AG04449 (cell line): Measurements from ENCODE around the gene ZBTB48.

ENCODE experiments used
- CTCF ChIA-PET: fragments of 350-600 bp; formaldehyde crosslinking; extraction: SDS; loops from one replicate; lab custom pipeline; 2021; ENCODE audit warnings: antibody characterized with exemption; lab: Yijun Ruan, JAX
- POLR2A ChIA-PET: fragments of 400-600, 350-600 bp; formaldehyde crosslinking; extraction: SDS; loops from one replicate; lab custom pipeline; 2020; ENCODE audit warnings: antibody characterized with exemption, inconsistent platforms; lab: Yijun Ruan, JAX
- DNase-seq: peaks from one replicate; pipeline ENCODE4 v3.0.0-alpha.2; 2010; ENCODE audit warnings: low read depth, low spot score
- H3K4me3 ChIP-seq: 2 replicates; pipeline ENCODE4 v1.5.1; 2011; ENCODE audit warnings: low read depth, mild to moderate bottlenecking, control low read depth, low read length
- CTCF ChIP-seq: IDR thresholded peaks from one replicate; pipeline ENCODE4 v1.5.1; 2011; ENCODE audit warnings: mild to moderate bottlenecking, moderate library complexity, low read length, control low read depth, inconsistent platforms; ENCODE audit not compliant: insufficient read depth; ENCODE audit errors: missing control alignments

Gene ZBTB48

DNA sequence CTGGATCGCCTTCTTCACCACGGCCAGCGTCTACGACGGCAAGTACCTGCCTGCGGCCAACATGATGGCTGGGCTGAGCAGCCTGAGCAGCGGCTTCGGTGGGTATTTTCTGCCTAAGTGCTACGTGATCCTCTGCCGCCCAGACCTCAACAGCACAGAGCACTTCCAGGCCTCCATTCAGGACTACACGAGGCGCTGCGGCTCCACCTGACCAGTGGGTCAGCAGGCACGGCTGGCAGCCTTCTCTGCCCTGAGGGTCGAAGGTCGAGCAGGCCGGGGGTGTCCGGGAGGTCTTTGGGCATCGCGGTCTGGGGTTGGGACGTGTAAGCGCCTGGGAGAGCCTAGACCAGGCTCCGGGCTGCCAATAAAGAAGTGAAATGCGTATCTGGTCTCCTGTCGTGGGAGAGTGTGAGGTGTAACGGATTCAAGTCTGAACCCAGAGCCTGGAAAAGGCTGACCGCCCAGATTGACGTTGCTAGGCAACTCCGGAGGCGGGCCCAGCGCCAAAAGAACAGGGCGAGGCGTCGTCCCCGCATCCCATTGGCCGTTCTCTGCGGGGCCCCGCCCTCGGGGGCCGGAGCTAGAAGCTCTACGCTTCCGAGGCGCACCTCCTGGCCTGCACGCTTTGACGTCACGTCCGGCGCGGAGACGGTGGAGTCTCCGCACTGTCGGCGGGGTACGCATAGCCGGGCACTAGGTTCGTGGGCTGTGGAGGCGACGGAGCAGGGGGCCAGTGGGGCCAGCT lies at the start of gene ZBTB48:
ZBTB48 (plus strand) TSS at position 621 of the 745 bp plus-strand sequence. CDS start 616 bp downstream, outside the sequence.
- no peak for TF ChIP-seq CTCF
- CTCF ChIA-PET, result interaction anchor here (1.2 to 9.5 kb wide), 4 partner anchors 26 to 122 kb away, joined by 3 to 68 read pairs (median 22); partner anchors contain the start of genes DNAJC11, NOL9, PLEKHG5 and TAS1R1
- DNase-seq, result peak; percentile 71
- H3K4me3 ChIP-seq, result peak within 1 kb of the TSS; percentile 87
- POLR2A ChIA-PET, result interaction anchor here (0.6 to 1.2 kb wide), 7 partner anchors 18 to 33 kb away, joined by 3 to 6 read pairs (median 5); partner anchors contain the start of genes KLHL21 and TAS1R1

DNA sequence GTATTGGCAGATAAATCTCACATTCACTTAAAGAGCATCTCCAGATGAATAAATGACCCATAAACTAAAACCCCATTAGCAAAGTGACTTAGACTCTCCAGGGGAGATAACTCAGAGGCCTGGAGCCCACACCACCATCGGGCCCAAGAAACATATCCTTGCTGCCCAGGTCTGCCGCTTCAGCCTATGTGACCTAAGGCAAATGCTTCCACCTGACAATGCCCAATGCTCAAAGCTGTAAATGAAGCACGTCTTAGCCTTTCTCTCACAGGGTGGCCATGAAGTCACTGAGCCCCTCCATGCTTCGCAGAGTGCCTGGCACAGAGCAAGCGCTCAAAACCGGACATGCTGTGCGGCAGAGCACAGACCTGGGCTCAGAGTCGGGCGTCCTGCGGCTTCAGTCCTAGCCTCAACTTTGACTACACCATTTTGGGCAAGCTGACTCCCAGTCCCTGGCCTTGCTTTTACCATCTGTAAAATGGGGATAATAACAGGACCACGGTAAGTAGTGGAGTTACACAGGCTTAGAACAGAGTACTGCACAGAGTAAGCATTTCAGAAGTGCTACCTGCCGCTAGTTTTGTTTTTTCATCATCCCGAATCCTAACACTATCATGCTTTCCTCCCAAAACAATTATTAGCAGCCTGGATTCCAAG lies 49.2 kb upstream of the ZBTB48 start:
- no peak for DNase-seq
- CTCF ChIA-PET, result no interaction called here
- TF ChIP-seq CTCF, result no peak
- POLR2A ChIA-PET, result no interaction called here
- H3K4me3 ChIP-seq, result no peak overlapping the region

DNA sequence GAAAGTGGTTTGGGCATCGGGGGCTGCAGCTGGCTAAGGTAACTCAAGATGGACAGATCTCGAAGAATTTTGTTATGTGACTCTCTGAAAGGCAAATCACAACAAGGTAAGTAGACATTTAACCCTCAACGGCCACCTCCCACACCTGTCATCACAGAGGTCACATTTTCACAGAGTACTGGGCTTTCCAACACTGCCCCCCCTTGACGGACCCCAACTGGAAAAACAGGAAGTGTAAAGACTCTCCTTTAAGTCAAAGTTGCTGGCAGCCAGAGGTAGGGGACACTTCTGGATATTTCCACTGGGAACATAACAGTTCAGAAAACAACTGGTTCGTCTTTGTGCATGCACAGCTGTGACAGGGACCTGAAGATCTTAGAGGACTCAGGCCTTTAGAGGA lies 47.8 kb upstream of the ZBTB48 start:
- POLR2A ChIA-PET, result no interaction called here
- CTCF ChIA-PET, result interaction anchor here (1.2 to 13.4 kb wide), 2 partner anchors 10 to 22 kb away, joined by 3 to 114 read pairs; partner anchors contain the start of genes NOL9 and TAS1R1
- no peak overlapping the region for H3K4me3 ChIP-seq
- DNase-seq, result no peak
- TF ChIP-seq CTCF, result no peak

DNA sequence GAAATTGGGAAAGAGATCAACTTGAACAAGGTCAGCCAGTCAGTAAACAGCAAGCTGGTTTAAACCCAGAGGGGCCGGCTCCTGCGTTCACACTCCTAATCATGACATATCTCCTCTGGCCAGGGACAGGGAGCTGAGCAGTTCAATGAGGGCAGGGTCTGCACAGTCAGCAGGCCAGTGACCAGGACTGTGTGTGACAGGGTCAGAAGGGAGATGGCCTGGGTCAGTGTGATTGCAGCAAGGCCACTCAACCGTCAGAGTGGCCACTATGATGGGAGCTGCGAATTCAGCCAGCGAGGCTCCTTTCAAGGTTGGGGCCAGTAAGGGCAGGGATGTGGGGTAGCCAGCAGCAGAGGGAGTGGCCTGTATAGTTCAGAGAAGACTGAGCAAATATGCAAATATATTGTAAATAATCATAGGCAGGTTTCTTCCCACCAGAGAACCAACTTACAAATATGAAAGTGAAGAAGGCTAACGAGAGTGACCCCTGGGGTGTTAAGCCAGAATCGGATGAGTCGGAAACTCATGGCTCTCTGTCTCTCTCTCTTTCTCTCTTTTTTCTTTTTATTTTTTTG lies 45.5 kb upstream of the ZBTB48 start:
- POLR2A ChIA-PET, result no interaction called here
- no peak for DNase-seq
- CTCF ChIA-PET, result interaction anchor here (1.1 to 13.4 kb wide), 6 partner anchors 10 to 48 kb away, joined by 3 to 114 read pairs (median 3); partner anchors contain the start of genes NOL9 and TAS1R1
- TF ChIP-seq CTCF, result no peak
- no peak overlapping the region for H3K4me3 ChIP-seq

- TF ChIP-seq CTCF, result no peak
- no peak for DNase-seq
- no peak overlapping the region for H3K4me3 ChIP-seq
- CTCF ChIA-PET, result interaction anchor here (0.8 to 13.4 kb wide), 6 partner anchors 11 to 97 kb away, joined by 3 to 114 read pairs (median 3); partner anchors contain the start of genes NOL9 and TAS1R1
- POLR2A ChIA-PET, result no interaction called here
Measured at GRCh38 chr1:6535214-6535613, 44.6 kb upstream of the ZBTB48 start.

- POLR2A ChIA-PET, result interaction anchor here (0.6 kb wide), 1 partner anchor 43 kb away, joined by 4 read pairs; no protein-coding TSS in a partner anchor
Measured at GRCh38 chr1:6536291-6536690, 43.5 kb upstream of the ZBTB48 start.

More at GRCh38 chr1:6536291-6536690, 43.5 kb upstream of the ZBTB48 start:
- H3K4me3 ChIP-seq, result no peak overlapping the region
- TF ChIP-seq CTCF, result no peak
- DNase-seq, result no peak
- CTCF ChIA-PET, result interaction anchor here (1.2 to 13.4 kb wide), 5 partner anchors 12 to 110 kb away, joined by 3 to 114 read pairs (median 28); partner anchors contain the start of genes NOL9, PLEKHG5 and TAS1R1
